Thyroid gland (tissue), 4 donors: Measurements from ENCODE around the gene CSRNP3.

ENCODE experiments used
- POLR2A ChIP-seq, 2 donors: fragments of 450-650 bp; IDR thresholded peaks; one replicate each; pipeline ENCODE4 v1.6.1; 2017; ENCODE audit warnings: antibody characterized with exemption in 2 of 2, mild to moderate bottlenecking in 2 of 2, moderate library complexity in 1 of 2
- TF ChIP-seq, protein P1 (sequence below), 6 experiments: fragments of 200-600 bp in 3 of 6; fragments of 450-650 bp in 3 of 6; sonication (generic) in 3 of 6; IDR thresholded peaks; one replicate each; pipeline ENCODE4 v1.5.1; 2016 to 2019; ENCODE audit warnings: antibody characterized with exemption in 6 of 6, mild to moderate bottlenecking in 2 of 6, inconsistent platforms in 1 of 6, moderate library complexity in 1 of 6

DNA sequence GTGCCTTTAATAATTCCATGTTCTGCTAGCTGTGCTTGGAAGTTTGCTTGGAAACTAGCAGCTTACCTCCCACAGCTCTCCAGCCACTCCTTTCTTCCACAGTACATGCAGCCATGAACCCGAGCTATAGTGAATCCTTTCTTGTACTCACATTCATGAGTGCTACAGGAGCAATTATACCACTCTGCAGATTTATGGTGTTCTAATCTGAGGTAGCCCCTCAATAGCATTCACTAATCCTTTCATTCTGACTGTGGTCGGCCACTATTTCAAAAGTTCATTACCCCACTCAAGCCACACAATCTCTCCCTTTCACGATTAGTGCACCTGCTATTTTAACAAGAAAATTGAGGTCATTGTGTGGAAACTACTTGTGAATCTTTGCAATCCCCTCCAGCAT lies 53.2 kb downstream of the CSRNP3 start:
- TF ChIP-seq, protein P1, sequence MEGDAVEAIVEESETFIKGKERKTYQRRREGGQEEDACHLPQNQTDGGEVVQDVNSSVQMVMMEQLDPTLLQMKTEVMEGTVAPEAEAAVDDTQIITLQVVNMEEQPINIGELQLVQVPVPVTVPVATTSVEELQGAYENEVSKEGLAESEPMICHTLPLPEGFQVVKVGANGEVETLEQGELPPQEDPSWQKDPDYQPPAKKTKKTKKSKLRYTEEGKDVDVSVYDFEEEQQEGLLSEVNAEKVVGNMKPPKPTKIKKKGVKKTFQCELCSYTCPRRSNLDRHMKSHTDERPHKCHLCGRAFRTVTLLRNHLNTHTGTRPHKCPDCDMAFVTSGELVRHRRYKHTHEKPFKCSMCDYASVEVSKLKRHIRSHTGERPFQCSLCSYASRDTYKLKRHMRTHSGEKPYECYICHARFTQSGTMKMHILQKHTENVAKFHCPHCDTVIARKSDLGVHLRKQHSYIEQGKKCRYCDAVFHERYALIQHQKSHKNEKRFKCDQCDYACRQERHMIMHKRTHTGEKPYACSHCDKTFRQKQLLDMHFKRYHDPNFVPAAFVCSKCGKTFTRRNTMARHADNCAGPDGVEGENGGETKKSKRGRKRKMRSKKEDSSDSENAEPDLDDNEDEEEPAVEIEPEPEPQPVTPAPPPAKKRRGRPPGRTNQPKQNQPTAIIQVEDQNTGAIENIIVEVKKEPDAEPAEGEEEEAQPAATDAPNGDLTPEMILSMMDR (IDR thresholded peaks at IDR 0.05) = no peak
- no peak for TF ChIP-seq POLR2A (IDR thresholded peaks at IDR 0.05)
